ELF-1 (cell line): ENCODE data around the gene PPP1R1B.

Experiments used
- DNase-seq: peaks from one replicate; pipeline ENCODE4 v3.0.0-alpha.2; 2016; ENCODE audit warnings: low read depth, low spot score

The PPP1R1B gene

GRCh38 chr17:39667262-39667944, 40.7 kb downstream of the PPP1R1B start:
- no peak for DNase-seq

GRCh38 chr17:39667945-39668924, 41.5 kb downstream of the PPP1R1B start, which contains the start of gene PNMT:
Gene PNMT, plus strand, starts transcription at chr17:39668453. Its CDS starts 23 bp downstream, at chr17:39668476.
- peak; percentile 79 for DNase-seq

GRCh38 chr17:39669897-39670735, 43.4 kb downstream of the PPP1R1B start:
- DNase-seq, result no peak

GRCh38 chr17:39670746-39671145, 44.0 kb downstream of the PPP1R1B start:
- no peak for DNase-seq

GRCh38 chr17:39671651-39672521, 45.1 kb downstream of the PPP1R1B start:
- DNase-seq, result no peak

- DNase-seq, result no peak
Measured at GRCh38 chr17:39672522-39673334, 46.0 kb downstream of the PPP1R1B start.

- no peak for DNase-seq
Measured at GRCh38 chr17:39673335-39674081, 46.8 kb downstream of the PPP1R1B start.

GRCh38 chr17:39674179-39674578, 47.4 kb downstream of the PPP1R1B start:
- DNase-seq, result no peak

- DNase-seq, result peak; percentile 69
Measured at GRCh38 chr17:39674702-39675389, 48.1 kb downstream of the PPP1R1B start.

GRCh38 chr17:39675390-39676082, 48.8 kb downstream of the PPP1R1B start:
- DNase-seq, result no peak

GRCh38 chr17:39676198-39676819, 49.6 kb downstream of the PPP1R1B start:
- no peak for DNase-seq

- no peak for DNase-seq
Measured at GRCh38 chr17:39677072-39677471, 50.3 kb downstream of the PPP1R1B start.

GRCh38 chr17:39677542-39678339, 51.0 kb downstream of the PPP1R1B start:
- no peak for DNase-seq

GRCh38 chr17:39678340-39679116, 51.8 kb downstream of the PPP1R1B start:
- DNase-seq, result no peak

GRCh38 chr17:39679521-39680192, 52.9 kb downstream of the PPP1R1B start:
- DNase-seq, result no peak
